GM19452 (cell line): ENCODE data around the gene LRRC8E.
"Not testable (repeated sequence)": the region's sequence is repeated elsewhere in the genome, so short reads cannot be mapped to it uniquely, and the experiment has no call there.

Experiments
- ATAC-seq: cut with Tn5 transposase; IDR thresholded peaks from one replicate; pipeline ENCODE4 v1.9.1; 2021; ENCODE audit not compliant: unreplicated experiment

Gene LRRC8E

GRCh38 chr19:7883796-7884570 is 4.3 kb upstream of the LRRC8E start:
- ATAC-seq: no peak

DNA sequence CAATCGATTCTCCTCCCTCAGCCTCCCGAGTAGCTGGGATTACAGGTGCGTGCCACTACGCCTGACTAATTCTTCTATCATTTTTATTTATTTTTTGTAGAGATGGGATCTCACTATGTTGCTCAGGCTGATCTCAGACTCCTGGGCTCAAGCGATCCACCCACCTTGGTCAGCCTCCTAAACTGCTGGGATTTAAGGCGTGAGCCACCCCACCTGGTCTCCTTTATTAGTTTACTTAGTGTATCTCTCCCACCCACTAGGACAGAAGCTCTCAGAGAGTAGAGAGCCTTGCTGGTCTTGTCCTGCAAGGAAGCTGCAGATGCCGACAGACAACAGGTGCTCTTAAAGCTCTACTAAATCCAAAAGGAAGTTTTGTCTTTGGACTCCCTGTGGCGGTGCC is 2.5 kb upstream of the LRRC8E start:
- ATAC-seq: no peak

DNA sequence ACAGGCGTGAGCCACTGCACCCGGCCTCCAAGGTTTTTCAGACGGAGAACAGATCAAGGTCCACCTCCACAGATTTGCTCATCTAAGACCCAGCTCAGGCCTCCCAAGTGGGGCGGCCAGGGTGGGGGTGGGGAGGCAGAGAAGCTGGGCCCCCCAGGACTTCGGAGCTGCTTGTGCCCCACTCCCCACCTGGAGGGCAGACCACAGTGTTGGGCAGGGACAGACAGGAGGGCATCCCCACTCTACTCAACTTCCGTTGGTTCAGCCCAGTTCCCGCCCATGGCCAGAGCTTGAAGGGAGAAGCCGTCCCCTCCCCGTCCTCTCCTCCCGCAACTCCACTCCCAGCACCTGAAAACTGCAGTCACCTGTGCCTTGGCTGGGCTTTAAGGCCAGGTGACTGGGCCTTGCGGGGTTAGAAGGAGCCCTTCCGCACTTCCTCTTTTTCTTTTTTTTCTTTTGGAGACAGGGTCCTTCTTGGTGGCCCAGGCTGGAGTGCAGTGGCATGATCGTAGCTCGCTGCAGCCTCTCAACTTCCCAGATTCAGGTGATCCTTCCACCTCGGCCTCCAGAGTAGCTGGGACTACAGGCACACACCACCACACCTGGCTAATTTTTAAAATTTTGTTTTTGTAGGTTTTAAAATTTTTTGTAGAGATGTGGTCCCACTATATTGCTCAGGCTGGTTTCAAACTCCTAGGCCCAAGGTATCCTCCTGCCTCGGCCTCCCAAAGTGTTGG is 734 bp upstream of the LRRC8E start:
- ATAC-seq: no peak

DNA sequence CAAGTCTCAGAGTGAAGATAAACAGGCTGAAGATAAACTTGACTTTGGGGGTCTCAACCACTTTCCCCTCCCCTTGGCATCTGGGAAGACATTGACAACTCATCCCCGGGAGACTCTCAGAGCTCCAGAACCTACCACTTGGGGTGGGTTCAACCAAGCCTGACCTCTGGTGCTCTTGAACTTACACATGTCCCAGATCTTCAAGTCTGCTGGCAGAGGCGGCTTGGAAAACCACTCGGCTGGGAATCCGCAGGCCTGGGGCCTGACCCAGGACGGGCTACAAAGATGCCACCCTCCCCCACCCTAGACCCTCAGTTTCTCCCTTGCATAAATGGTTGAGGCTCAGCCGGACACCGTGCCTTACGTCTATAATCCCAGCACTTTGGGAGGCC is 512 bp downstream of the LRRC8E start:
- no peak for ATAC-seq

GRCh38 chr19:7893362-7894101 is 5.2 kb downstream of the LRRC8E start:
- ATAC-seq: not testable (repeated sequence)

- no peak for ATAC-seq
Observed at GRCh38 chr19:7894612-7895309, 6.5 kb downstream of the LRRC8E start.

- no peak for ATAC-seq
Observed at GRCh38 chr19:7895565-7895964, 7.3 kb downstream of the LRRC8E start.

DNA sequence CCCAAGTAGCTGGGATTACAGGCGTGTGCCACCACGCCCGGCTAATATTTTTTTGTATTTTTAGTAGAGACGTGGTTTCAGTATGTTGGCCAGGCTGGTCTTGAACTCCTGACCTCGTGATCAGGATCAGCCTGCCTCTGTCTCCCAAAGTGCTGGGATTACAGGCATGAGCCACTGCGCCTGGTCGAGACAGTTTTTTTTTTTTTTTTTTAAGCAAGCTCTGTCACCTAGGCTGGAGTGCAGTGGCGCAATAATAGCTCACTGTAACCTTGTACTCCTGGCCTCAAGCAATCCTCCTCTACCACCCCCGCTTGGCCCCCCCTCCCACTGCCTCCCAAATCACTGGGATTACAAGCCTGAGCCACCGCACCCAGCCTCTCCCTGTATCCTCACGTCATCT is 9.0 kb downstream of the LRRC8E start:
- ATAC-seq: no peak

GRCh38 chr19:7898967-7899366 is 10.7 kb downstream of the LRRC8E start:
- no peak for ATAC-seq

- no peak for ATAC-seq
Observed at GRCh38 chr19:7899751-7900378, 11.6 kb downstream of the LRRC8E start.

DNA sequence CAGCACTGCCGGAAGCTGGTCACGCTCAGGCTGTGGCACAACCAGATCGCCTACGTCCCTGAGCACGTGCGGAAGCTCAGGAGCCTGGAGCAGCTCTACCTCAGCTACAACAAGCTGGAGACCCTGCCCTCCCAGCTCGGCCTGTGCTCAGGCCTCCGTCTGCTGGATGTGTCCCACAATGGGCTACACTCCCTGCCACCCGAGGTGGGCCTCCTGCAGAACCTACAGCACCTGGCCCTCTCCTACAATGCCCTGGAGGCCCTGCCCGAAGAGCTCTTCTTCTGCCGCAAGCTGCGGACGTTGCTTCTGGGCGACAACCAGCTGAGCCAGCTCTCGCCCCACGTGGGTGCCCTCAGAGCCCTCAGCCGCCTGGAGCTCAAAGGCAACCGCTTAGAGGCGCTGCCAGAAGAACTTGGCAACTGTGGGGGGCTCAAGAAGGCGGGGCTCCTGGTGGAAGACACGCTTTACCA is 12.1 kb downstream of the LRRC8E start:
- ATAC-seq: no peak

DNA sequence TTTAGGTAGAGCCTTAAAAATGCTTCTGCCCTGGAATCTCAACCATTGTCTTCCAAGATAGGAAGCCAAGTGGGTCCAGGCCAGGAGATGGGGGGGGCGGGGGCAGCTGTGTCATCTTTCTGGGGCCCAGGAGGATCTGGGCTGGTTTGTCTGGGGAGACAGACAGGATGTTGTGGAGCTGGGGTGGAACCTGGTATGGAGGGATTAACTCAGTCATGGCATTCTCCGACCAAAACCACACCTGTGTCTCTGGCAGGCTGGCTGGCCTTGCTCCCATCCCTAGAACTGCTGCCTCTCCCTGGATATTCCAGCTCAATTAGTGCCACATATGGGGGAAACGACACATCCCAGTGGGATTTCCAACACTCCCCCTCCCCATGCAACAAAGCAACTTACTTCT is 12.6 kb downstream of the LRRC8E start:
- ATAC-seq: no peak

DNA sequence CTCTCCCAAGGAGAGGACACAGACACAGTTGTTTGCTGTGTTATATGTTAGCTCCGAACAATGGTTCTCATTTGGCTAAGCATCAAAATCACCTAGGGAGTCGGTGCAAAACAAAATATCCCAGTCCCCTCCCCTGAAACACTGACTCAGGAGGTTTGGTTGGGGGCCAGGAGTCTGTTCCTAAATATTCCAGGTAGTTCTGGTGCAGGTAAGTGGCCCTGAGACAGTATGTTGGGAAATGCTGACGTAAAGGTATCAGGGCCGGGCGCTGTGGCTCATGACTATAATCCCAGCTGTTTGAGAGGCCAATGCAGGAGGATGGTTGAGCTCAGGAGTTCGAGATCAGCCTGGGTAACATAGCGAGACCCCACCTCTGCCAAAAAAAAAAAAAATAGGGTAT is 13.0 kb downstream of the LRRC8E start:
- ATAC-seq: no peak

- ATAC-seq: no peak
Observed at GRCh38 chr19:7902796-7903243, 14.5 kb downstream of the LRRC8E start.

DNA sequence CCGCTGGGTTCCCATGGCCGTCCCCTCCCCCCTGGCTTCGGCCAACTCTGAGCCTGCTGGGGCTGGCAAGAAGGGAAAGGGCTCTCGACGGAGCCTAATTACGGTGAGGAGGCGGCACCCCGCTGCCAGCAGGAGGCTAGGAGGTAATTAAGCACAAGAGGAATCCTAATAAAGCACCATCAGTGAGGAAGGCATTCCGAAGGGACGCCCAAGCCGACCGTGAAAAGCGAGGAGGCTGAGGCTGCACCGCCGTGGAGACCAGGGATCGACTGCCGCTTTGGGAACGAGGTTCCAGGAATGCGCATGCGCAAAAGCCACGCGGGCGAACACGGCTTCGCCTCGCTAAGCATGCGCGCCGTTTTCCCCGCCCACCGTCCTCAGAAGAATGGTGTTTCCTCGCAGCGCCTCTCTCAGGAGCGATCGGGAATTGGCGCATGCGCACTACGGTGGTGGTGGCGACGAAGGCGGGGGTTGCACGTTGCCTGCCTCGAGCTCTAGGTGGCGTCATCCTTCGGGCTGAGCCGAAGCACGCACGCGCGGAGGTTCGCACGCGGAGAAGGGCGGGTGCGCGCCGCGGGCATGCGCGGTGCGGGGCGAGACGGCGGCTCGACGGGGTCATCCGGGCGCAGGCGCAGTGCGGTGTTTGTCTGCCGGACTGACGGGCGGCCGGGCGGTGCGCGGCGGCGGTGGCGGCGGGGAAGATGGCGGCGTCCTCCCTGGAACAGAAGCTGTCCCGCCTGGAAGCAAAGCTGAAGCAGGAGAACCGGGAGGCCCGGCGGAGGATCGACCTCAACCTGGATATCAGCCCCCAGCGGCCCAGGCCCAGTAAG is 15.1 kb downstream of the LRRC8E start, which contains the start of gene MAP2K7:
TSS of gene MAP2K7 (plus strand) at position 634 of the 830 bp plus-strand sequence. CDS start at position 702, 68 bp downstream.
- ATAC-seq: peak; percentile 81

GRCh38 chr19:7904074-7905020 is 16.0 kb downstream of the LRRC8E start:
- ATAC-seq: peak; percentile 27

GRCh38 chr19:7905268-7905667 is 17.0 kb downstream of the LRRC8E start:
- ATAC-seq: no peak

GRCh38 chr19:7905859-7906258 is 17.5 kb downstream of the LRRC8E start:
- ATAC-seq: no peak
